GM12892 (cell line): ENCODE measurements around the gene ERFL. TPM values are rescaled to one million over a fixed set of nuclear protein-coding genes. Genes with fewer than 3 reads are reported as not detected.

Source experiments
- DNase-seq: peaks from one replicate; pipeline ENCODE4 v3.0.0; 2011; ENCODE audit not compliant: insufficient read length
- FAIRE-seq: peaks from 2 replicates; lab custom pipeline; 2011; peaks lifted over from hg19 to GRCh38; lab: Jason Lieb, UNC
- POLR2A ChIP-seq: IDR thresholded peaks from 2 replicates; pipeline ENCODE4 v1.6.1; 2011; ENCODE audit warnings: low read depth, low read length, control low read depth
- POLR2AphosphoS5 ChIP-seq: IDR thresholded peaks from 2 replicates; pipeline ENCODE4 v1.6.1; 2011; ENCODE audit warnings: low read depth, low read length, control low read depth
- TAF1 ChIP-seq: IDR thresholded peaks from 2 replicates; pipeline ENCODE4 v1.6.1; 2011; ENCODE audit warnings: low read depth, mild to moderate bottlenecking, control low read depth, low read length, borderline replicate concordance
- polyA plus RNA-seq: library from polyadenylated mRNA; unstranded; fragments of >200 nt; gene quantifications from one replicate; pipeline ENCODE4 v1.2.1, GENCODE V29; 2012; ENCODE audit warnings: missing spikeins, inconsistent platforms; ENCODE audit not compliant: missing spikeins

The ERFL gene
- 0.13 TPM for polyA plus RNA-seq

DNA sequence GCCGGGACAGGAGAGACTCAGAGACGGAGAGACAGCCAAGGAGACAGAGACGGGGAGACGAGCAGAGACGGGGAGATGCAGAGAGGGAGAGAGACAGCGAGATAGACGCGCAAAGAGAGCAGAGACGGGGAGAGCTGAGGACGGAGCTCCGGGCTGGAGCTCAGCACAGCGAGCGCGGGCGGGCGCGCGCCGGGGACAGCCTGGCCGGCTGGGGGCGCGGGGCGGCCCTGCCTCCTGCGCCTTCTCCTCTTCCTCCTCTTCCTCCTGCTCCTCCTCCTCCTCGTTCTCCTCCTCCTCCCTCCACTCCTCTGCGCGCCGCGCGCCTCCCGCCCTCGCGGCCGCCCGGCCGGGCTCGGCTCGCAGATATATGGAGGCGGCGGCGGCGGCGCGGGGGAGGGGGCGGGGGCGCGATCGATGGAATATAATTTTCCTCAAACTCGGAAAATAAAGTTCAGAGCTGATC, at the start of gene ERFL:
ERFL (minus strand) TSS at position 229 of the 463 bp plus-strand sequence. CDS start 15,530 bp downstream, outside the sequence.
- peak; percentile 33 for FAIRE-seq
- no peak for DNase-seq
- TF ChIP-seq TAF1 (no peak), POLR2AphosphoS5 (no peak), POLR2A (no peak)

- no peak for TF ChIP-seq POLR2AphosphoS5
- TF ChIP-seq TAF1: no peak
- no peak for TF ChIP-seq POLR2A
- DNase-seq (no peak), FAIRE-seq (no peak)
Observed at GRCh38 chr19:41977916-41978315, 49.7 kb upstream of the ERFL start.

DNA sequence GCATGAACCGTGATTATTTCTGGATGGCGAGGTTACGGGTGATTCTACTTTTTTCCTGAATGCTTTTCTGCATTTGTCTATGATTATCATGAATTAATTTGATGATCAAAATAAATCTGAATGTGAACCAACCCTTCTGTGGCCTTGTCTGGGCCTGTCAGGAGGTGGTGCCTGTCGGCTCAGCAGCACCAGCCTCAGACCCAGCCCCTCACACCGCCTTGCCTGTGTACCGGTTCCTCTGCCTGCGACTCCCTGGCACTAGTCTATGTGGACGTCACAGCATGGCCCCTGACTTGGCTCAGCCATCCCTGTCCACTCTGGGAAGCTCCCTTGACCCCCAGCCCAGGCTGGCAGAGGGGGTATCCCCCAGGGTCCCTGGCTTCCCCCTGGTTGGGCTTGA, 46.4 kb upstream of the ERFL start:
- TF ChIP-seq POLR2A: no peak
- TF ChIP-seq POLR2AphosphoS5: no peak
- no peak for TF ChIP-seq TAF1
- DNase-seq (no peak), FAIRE-seq (no peak)

DNA sequence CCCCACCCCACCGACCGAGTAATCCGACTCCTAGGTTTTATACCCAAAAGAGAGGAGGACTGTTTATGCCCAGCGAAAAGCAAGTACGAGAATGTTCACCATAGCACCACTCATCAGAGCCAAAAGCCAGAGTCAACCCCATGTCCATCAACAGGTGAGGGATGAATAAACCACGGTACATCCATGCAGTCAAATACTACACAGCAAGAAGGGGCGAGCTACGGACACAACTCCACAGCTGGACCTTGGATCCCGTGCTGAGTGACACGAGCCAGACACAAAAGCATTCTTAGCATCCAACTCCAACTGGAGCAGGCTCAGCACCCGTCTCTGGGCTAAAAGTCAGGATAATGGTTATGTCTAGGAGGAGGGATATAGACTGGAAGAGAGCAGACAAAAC, 43.1 kb upstream of the ERFL start:
- TF ChIP-seq POLR2A: no peak
- TF ChIP-seq POLR2AphosphoS5: no peak
- no peak for TF ChIP-seq TAF1
- DNase-seq (no peak), FAIRE-seq (no peak)

- DNase-seq: no peak
Observed at GRCh38 chr19:41969772-41970458, 41.7 kb upstream of the ERFL start.

GRCh38 chr19:41968751-41969595, 40.7 kb upstream of the ERFL start:
- DNase-seq (no peak), FAIRE-seq (no peak)
- TF ChIP-seq TAF1: no peak
- TF ChIP-seq POLR2AphosphoS5: no peak
- TF ChIP-seq POLR2A: no peak

More at GRCh38 chr19:41969772-41970458, 41.7 kb upstream of the ERFL start:
- no peak for TF ChIP-seq TAF1
- TF ChIP-seq POLR2A: no peak
- no peak for TF ChIP-seq POLR2AphosphoS5
- no peak for FAIRE-seq

DNA sequence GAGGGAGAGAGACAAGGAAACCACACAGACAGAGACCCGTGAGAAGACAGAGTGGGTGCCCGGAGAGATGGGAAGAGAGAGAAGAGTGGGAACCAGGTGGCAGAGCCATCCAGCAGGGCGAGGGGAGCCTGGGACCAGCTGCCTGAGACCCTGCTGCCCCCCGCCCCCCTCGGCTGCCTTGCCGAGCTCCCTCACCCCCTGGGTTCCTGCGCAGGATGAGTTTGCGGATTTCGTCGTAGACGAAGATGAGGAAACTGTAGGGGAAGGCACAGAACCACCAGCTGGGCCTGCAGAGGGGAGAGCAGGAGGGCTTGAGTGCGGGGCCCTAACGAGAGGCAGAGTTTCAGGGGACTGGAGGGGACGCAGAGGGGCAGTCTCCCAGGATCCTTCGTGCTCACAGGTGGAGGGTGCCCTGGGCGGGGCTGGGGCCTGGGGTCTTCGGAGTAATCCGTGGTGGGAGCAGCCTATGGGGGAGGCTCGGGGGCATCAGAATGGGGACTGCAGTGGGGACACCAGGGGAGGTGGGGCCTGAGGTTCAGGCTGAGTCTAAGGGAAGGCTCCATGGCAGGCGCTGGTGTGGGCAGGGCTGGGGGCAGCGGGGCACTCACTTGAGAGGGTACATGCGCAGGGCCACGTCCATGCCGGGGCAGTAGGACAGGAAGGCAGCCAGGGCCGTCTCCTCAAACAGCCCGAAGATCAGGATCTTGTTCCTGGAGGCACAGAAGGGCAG, 39.0 kb upstream of the ERFL start:
- FAIRE-seq (no peak), DNase-seq (no peak)
- no peak for TF ChIP-seq POLR2AphosphoS5
- no peak for TF ChIP-seq POLR2A
- no peak for TF ChIP-seq TAF1

DNA sequence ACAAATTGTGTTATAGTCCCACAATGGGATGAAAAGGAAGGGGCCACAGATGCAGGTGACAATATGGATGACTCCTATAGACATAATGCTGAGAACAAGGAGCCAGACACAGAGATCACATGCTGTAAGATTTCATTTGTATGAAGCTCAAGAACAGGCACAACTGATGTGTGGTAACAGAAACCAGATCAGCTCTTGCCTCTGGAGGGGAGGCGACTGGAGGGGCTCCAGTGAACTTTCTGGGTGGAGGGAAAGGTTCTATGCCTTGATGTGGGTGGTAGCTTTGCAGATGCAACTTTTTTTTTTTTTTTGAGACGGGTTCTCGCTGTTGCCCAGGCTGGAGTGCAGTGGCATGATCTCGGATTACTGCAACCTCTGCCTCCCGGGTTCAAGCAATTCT, 36.9 kb upstream of the ERFL start:
- FAIRE-seq (no peak), DNase-seq (no peak)
- TF ChIP-seq POLR2A (no peak), POLR2AphosphoS5 (no peak), TAF1 (no peak)

GRCh38 chr19:41960973-41961372, 32.7 kb upstream of the ERFL start:
- FAIRE-seq (no peak), DNase-seq (no peak)
- TF ChIP-seq POLR2AphosphoS5: no peak
- TF ChIP-seq TAF1: no peak
- TF ChIP-seq POLR2A: no peak

- peak; percentile 97 for DNase-seq
- FAIRE-seq: peak; percentile 95
- TF ChIP-seq POLR2AphosphoS5 (no peak), POLR2A (peak; percentile 61; the same call in 1 of the 2 replicates), TAF1 (0 out of 2 replicates have a peak, but pooled peaks have one; percentile 50)
Observed at GRCh38 chr19:41959056-41960053, 31.1 kb upstream of the ERFL start, which contains the start of gene RABAC1. Gene RABAC1 (minus strand): TSS chr19:41959321. CDS start chr19:41959292, 29 bp downstream.

DNA sequence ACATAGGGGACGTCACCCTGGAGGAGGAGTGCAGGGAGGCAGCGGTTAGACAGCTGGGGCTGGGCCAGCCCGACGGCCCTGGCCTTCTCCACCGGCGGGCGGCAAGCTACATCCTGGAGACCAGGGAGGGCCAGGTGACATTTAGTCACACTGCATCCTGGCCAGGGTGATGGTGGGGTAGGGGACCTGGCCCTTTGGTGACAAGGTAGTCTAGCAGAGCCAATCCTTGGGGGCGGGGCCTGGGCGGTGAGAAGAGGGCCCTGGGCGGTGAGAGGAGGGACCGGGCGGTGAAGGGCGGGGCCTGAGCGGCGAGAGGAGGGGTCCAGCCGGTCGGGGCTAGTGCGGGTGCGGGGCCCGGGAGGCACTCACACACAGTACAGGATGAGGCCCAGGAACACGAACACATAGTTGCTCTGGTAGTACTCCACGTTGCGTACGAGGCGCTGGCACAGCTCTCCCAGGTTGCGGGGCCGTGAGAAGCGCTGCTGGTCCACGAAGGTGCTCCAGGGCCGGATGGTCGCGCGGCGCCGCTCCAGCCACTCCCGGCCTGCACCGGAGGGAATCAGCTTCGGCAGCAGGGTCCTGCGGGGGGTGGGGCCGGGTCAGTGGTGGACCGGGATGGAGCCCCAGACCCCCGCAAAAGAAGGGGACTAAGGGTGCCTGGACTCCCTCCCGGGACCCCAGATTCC, 30.3 kb upstream of the ERFL start:
- TF ChIP-seq TAF1 (no peak), POLR2AphosphoS5 (no peak), POLR2A (no peak; the same call in 1 of the 2 replicates)
- DNase-seq: peak; percentile 91
- peak; percentile 96 for FAIRE-seq
